Activated CD4-positive, alpha-beta T cell treated with anti-CD3 and anti-CD28 coated beads for 36 hours (primary cell): ENCODE results near the gene JARID2. TPM values are rescaled to one million over a fixed set of nuclear protein-coding genes. Genes with fewer than 3 reads are reported as not detected.

Experiments
- ATAC-seq: fragments of 200-7000 bp; cut with Tn5 transposase; one replicate; pipeline ENCODE4 v1.10.0; 2021; ENCODE audit warnings: mild to moderate bottlenecking, moderate library complexity
- CTCF ChIA-PET: fragments of 350-600 bp; sonication (Branson Sonifier 250); formaldehyde crosslinking; loops from one replicate; lab custom pipeline; 2021; ENCODE audit warnings: antibody characterized with exemption; lab: Charles Lee
- POLR2A ChIA-PET: fragments of 350-600 bp; sonication (Branson Sonifier 250); formaldehyde crosslinking; loops from one replicate; lab custom pipeline; 2021; ENCODE audit warnings: antibody characterized with exemption, inconsistent platforms; lab: Charles Lee
- DNase-seq: peaks from one replicate; pipeline ENCODE4 v3.0.0-alpha.2; 2020
- H3K27ac Mint-ChIP-seq: one replicate; pipeline ENCODE4 v1.8.0; 2021; ENCODE audit warnings: mixed read lengths
- H3K27me3 Mint-ChIP-seq: one replicate; pipeline ENCODE4 v1.8.0; 2021; ENCODE audit warnings: mixed read lengths
- H3K36me3 Mint-ChIP-seq: one replicate; pipeline ENCODE4 v1.8.0; 2021; ENCODE audit warnings: low read depth, mixed read lengths
- H3K4me1 Mint-ChIP-seq: one replicate; pipeline ENCODE4 v1.8.0; 2021; ENCODE audit warnings: mixed read lengths
- H3K4me3 Mint-ChIP-seq: one replicate; pipeline ENCODE4 v1.8.0; 2021; ENCODE audit warnings: mild to moderate bottlenecking, moderate library complexity, mixed read lengths
- H3K9me3 Mint-ChIP-seq: one replicate; pipeline ENCODE4 v1.8.0; 2021; ENCODE audit warnings: low read depth, mixed read lengths
- intact Hi-C, 2 experiments: fragments of 100-400 bp; cut with DNase I in 1 of 2; cut with micrococcal nuclease in 1 of 2; formaldehyde crosslinking; loops; one replicate each; pipeline versions ENCODE4 v1.14.2 to v1.15.1; 2022 to 2024; cut with DNase I, micrococcal nuclease
- total RNA-seq, 2 experiments: library from RNA; stranded (reverse); gene quantifications; one replicate each; pipeline ENCODE4 v1.2.3, GENCODE V29; 2021

JARID2 gene
- total RNA-seq, 2 experiments from 2014 or later: 43.0 to 48.6 TPM

GRCh38 chr6:15324427-15324985 is 78.6 kb downstream of the JARID2 start:
- H3K27ac Mint-ChIP-seq: no peak overlapping the region
- ChIA-PET CTCF (interaction anchor here (0.6 kb wide), 1 partner anchor 120 kb away, joined by 3 read pairs; no protein-coding TSS in a partner anchor), POLR2A (no interaction called here)
- H3K36me3 Mint-ChIP-seq: peaks cover 31% of the 10 kb centered on the region
- H3K4me3 Mint-ChIP-seq: no peak overlapping the region
- intact Hi-C loops: no loop called here
- DNase-seq (no peak), ATAC-seq (no peak)
- H3K4me1 Mint-ChIP-seq: peaks cover 93% of the 10 kb centered on the region
- no peaks in the 10 kb centered on the region for H3K27me3 Mint-ChIP-seq
- H3K9me3 Mint-ChIP-seq: no peaks in the 10 kb centered on the region

DNA sequence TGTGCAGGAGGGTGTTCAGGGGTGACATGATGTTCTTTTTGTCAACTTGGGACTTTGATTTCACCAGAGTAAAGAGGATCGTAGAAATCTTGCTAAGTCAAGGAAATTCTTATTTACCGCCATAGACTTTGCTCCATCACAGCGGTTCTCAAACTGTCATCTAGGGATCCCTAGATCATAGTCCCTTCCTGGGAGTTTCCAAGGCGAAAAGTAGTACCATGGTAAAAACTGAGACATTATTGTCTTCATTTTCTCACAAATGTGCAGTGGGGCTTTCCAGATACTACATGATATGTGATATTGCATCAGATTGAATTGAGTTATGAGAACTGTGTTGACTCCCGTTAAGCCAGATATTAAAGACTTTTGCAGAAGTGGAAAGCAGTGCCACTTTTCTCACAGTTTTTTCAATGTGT is 79.7 kb downstream of the JARID2 start:
- Mint-ChIP-seq H3K27me3 (no peaks in the 10 kb centered on the region), H3K4me1 (peaks cover 93% of the 10 kb centered on the region), H3K27ac (peak overlapping the region; percentile 84), H3K4me3 (no peak overlapping the region), H3K36me3 (peaks cover 28% of the 10 kb centered on the region), H3K9me3 (no peaks in the 10 kb centered on the region)
- intact Hi-C loops: loop anchor here in 1 of 2 experiments (5.0 kb wide), 2 partner anchors 42 to 117 kb away; no protein-coding TSS in a partner anchor
- DNase-seq (no peak), ATAC-seq (peak; percentile 38)
- ChIA-PET POLR2A (no interaction called here), CTCF (interaction anchor here (1.2 kb wide), 1 partner anchor 19 kb away, joined by 3 read pairs; no protein-coding TSS in a partner anchor)

GRCh38 chr6:15326067-15326614 is 80.3 kb downstream of the JARID2 start:
- Mint-ChIP-seq H3K4me3 (no peak overlapping the region), H3K27ac (peak overlapping the region; percentile 80), H3K4me1 (peaks cover 93% of the 10 kb centered on the region), H3K36me3 (peaks cover 28% of the 10 kb centered on the region), H3K27me3 (no peaks in the 10 kb centered on the region), H3K9me3 (no peaks in the 10 kb centered on the region)
- ChIA-PET CTCF (interaction anchor here (0.7 to 1.4 kb wide), 3 partner anchors 19 to 592 kb away, joined by 3 to 4 read pairs (median 3); no protein-coding TSS in a partner anchor), POLR2A (interaction anchor here (0.6 to 0.8 kb wide), 3 partner anchors 8 to 77 kb away, joined by 3 to 4 read pairs (median 4); no protein-coding TSS in a partner anchor)
- no peak for ATAC-seq
- intact Hi-C loops: loop anchor here in 1 of 2 experiments (5.0 kb wide), 2 partner anchors 41 to 116 kb away; no protein-coding TSS in a partner anchor
- DNase-seq: no peak

- H3K27ac Mint-ChIP-seq: peak overlapping the region; percentile 59
- H3K9me3 Mint-ChIP-seq: no peaks in the 10 kb centered on the region
- POLR2A ChIA-PET: no interaction called here
- ATAC-seq (peak; percentile 68), DNase-seq (peak; percentile 73)
- intact Hi-C loops: loop anchor here (1.0 to 5.0 kb wide), 3 partner anchors 40 to 115 kb away; no protein-coding TSS in a partner anchor
- CTCF ChIA-PET: interaction anchor here (0.8 to 1.4 kb wide), 5 partner anchors 11 to 150 kb away, joined by 3 to 4 read pairs (median 3); no protein-coding TSS in a partner anchor
- no peaks in the 10 kb centered on the region for H3K27me3 Mint-ChIP-seq
- no peak overlapping the region for H3K4me3 Mint-ChIP-seq
- H3K36me3 Mint-ChIP-seq: peaks cover 30% of the 10 kb centered on the region
- H3K4me1 Mint-ChIP-seq: peaks cover 91% of the 10 kb centered on the region
Measured at GRCh38 chr6:15327271-15327670, 81.4 kb downstream of the JARID2 start.

- Mint-ChIP-seq H3K9me3 (no peaks in the 10 kb centered on the region), H3K36me3 (peaks cover 22% of the 10 kb centered on the region), H3K27ac (no peak overlapping the region), H3K4me1 (peaks cover 90% of the 10 kb centered on the region), H3K27me3 (no peaks in the 10 kb centered on the region), H3K4me3 (no peak overlapping the region)
- DNase-seq (no peak), ATAC-seq (no peak)
- POLR2A ChIA-PET: no interaction called here
- intact Hi-C loops: loop anchor here in 1 of 2 experiments (5.0 kb wide), 2 partner anchors 38 to 113 kb away; no protein-coding TSS in a partner anchor
- CTCF ChIA-PET: interaction anchor here (0.5 to 0.6 kb wide), 2 partner anchors 668 to 1158 kb away, joined by 3 to 4 read pairs; no protein-coding TSS in a partner anchor
Measured at GRCh38 chr6:15329197-15329671, 83.4 kb downstream of the JARID2 start.

DNA sequence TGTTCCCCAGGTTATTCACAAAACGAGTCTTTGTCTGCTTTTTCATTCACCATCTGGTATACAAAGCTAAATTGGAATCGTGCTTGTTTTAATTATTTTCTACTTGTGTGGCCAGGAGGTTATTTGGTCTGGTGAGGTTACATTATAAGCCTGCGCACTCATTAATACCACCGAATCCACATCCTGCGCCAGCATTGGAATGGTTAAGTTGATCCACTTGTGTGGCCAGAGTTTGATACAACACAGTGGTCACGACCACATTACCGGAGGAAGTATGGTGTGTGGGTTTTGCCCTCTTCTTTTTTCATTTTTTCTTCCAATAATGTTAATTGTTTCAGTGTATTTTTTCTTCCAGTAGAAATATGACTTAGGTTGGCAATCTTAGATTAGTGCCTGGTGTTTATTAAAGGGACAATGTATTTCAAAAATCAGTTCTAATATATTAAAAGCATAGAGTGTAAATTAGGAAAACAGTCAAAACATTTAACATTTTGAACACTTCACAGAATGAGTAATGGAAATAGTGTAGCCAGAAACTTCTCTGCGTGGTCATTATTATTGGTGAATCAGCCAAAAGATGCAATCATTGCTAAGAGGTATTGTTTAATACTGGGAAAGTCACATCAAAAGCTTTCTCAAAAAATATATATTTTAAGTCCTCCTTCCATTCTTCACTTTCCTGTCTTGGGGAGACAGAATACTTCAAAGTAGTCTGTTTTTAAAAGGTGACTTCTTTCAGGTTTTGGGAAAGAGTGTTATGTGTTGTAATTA is 84.5 kb downstream of the JARID2 start:
- Mint-ChIP-seq H3K27me3 (no peaks in the 10 kb centered on the region), H3K4me1 (peaks cover 86% of the 10 kb centered on the region), H3K27ac (peak overlapping the region; percentile 82), H3K36me3 (peaks cover 14% of the 10 kb centered on the region), H3K9me3 (no peaks in the 10 kb centered on the region), H3K4me3 (no peak overlapping the region)
- CTCF ChIA-PET: no interaction called here
- DNase-seq: no peak
- POLR2A ChIA-PET: interaction anchor here (0.6 kb wide), 1 partner anchor 605 kb away, joined by 3 read pairs; no protein-coding TSS in a partner anchor
- intact Hi-C loops: no loop called here
- ATAC-seq: no peak

DNA sequence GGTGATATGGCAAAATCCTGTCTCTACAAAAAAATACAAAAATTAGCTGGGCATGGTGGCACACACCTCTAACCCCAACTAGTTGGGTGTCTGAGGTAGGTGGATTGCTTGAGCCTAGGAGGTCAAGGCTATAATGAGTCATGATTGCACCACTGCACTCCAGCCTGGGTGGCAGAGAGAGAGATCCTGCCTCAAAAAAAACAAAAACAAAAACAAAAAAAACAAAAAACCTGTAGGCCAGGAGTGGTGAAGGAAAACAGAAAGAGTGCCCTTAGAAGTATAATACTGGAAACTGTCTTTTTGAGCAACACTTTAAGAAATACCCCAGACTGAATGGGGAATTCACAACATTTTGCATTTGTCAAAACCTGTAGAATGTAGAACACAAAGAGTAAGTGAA is 85.3 kb downstream of the JARID2 start:
- Mint-ChIP-seq H3K9me3 (no peaks in the 10 kb centered on the region), H3K36me3 (peaks cover 10% of the 10 kb centered on the region), H3K27ac (peak overlapping the region; percentile 82), H3K4me3 (no peak overlapping the region), H3K27me3 (no peaks in the 10 kb centered on the region), H3K4me1 (peaks cover 88% of the 10 kb centered on the region)
- ChIA-PET POLR2A (interaction anchor here (0.6 kb wide), 1 partner anchor 934 kb away, joined by 5 read pairs; no protein-coding TSS in a partner anchor), CTCF (interaction anchor here (0.6 kb wide), 1 partner anchor 61 kb away, joined by 3 read pairs; no protein-coding TSS in a partner anchor)
- no peak for ATAC-seq
- DNase-seq: no peak
- intact Hi-C loops: no loop called here

DNA sequence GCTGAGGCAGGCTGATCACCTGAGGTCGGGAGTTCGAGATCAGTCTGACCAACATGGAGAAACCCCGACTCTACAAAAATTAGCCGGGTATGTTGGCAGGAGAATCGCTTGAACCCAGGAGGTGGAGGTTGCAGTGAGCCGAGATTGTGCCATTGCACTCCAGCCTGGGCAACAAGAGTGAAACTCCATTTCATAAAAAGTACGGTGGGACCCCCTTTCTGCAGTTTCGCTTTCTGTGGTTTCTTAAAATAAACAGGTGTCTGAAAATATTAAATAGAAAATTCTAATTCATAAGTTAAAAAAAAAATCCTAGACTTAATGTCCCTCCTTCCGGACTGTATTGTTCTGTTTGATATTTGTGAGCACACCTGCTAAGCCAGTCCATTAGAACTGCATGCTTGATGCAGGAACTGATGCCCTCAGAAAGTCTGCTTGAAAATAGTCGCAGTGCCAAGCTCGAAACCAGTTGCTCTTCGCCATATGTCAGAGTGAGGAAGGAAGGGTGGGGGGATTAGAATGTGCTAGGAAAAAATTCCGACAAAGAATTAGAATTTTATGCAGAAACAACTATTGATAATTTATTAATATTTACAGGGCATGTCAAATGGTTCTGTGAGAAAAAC is 85.9 kb downstream of the JARID2 start:
- POLR2A ChIA-PET: interaction anchor here (0.6 kb wide), 1 partner anchor 935 kb away, joined by 5 read pairs; no protein-coding TSS in a partner anchor
- intact Hi-C loops: no loop called here
- peaks cover 85% of the 10 kb centered on the region for H3K4me1 Mint-ChIP-seq
- H3K9me3 Mint-ChIP-seq: no peaks in the 10 kb centered on the region
- ATAC-seq (no peak), DNase-seq (no peak)
- H3K27me3 Mint-ChIP-seq: no peaks in the 10 kb centered on the region
- H3K36me3 Mint-ChIP-seq: peaks cover 7% of the 10 kb centered on the region
- peak overlapping the region; percentile 82 for H3K27ac Mint-ChIP-seq
- H3K4me3 Mint-ChIP-seq: no peak overlapping the region
- CTCF ChIA-PET: interaction anchor here (0.6 to 1.4 kb wide), 5 partner anchors 45 to 1636 kb away, joined by 3 to 5 read pairs (median 3); no protein-coding TSS in a partner anchor

GRCh38 chr6:15332446-15332845 is 86.6 kb downstream of the JARID2 start:
- no peaks in the 10 kb centered on the region for H3K27me3 Mint-ChIP-seq
- CTCF ChIA-PET: interaction anchor here (0.9 to 1.4 kb wide), 3 partner anchors 17 to 109 kb away, joined by 3 read pairs; no protein-coding TSS in a partner anchor
- H3K4me3 Mint-ChIP-seq: no peak overlapping the region
- intact Hi-C loops: no loop called here
- ATAC-seq (no peak), DNase-seq (no peak)
- no peak overlapping the region for H3K27ac Mint-ChIP-seq
- H3K4me1 Mint-ChIP-seq: peaks cover 85% of the 10 kb centered on the region
- POLR2A ChIA-PET: no interaction called here
- no peaks in the 10 kb centered on the region for H3K9me3 Mint-ChIP-seq
- peaks cover 6% of the 10 kb centered on the region for H3K36me3 Mint-ChIP-seq

- POLR2A ChIA-PET: no interaction called here
- peak overlapping the region; percentile 49 for H3K27ac Mint-ChIP-seq
- ATAC-seq (no peak), DNase-seq (no peak)
- no peak overlapping the region for H3K4me3 Mint-ChIP-seq
- intact Hi-C loops: no loop called here
- H3K9me3 Mint-ChIP-seq: no peaks in the 10 kb centered on the region
- H3K36me3 Mint-ChIP-seq: peaks cover 9% of the 10 kb centered on the region
- H3K27me3 Mint-ChIP-seq: no peaks in the 10 kb centered on the region
- H3K4me1 Mint-ChIP-seq: peaks cover 82% of the 10 kb centered on the region
- CTCF ChIA-PET: no interaction called here
Measured at GRCh38 chr6:15335385-15335784, 89.5 kb downstream of the JARID2 start.
